VCaP (cell line): ENCODE data around the gene WBP1.

Experiments
- H3K27ac ChIP-seq: fragments of 450-650 bp; 2 replicates; pipeline ENCODE4 v1.5.1; 2017
- CTCF ChIP-seq: fragments of 450-650 bp; conservative IDR thresholded peaks from 2 replicates; pipeline ENCODE4 v1.5.1; 2017; ENCODE audit warnings: mild to moderate bottlenecking, moderate library complexity

WBP1 gene

GRCh38 chr2:74458132-74458937 is at the start of gene WBP1:
TSS of gene WBP1 (plus strand) at chr2:74458438. CDS start at chr2:74458603, 165 bp downstream.
- H3K27ac ChIP-seq: peak within 1 kb of the TSS; percentile 96
- TF ChIP-seq CTCF: no peak

GRCh38 chr2:74413001-74413698 is 45.1 kb upstream of the WBP1 start:
- no peak overlapping the region for H3K27ac ChIP-seq
- no peak for TF ChIP-seq CTCF

GRCh38 chr2:74414441-74414840 is 43.8 kb upstream of the WBP1 start:
- TF ChIP-seq CTCF: no peak
- H3K27ac ChIP-seq: no peak overlapping the region

- H3K27ac ChIP-seq: no peak overlapping the region
These were observed 43.1 kb upstream of the WBP1 start for GRCh38 chr2:74414881-74415761.

GRCh38 chr2:74415762-74416395 is 42.4 kb upstream of the WBP1 start:
- no peak for TF ChIP-seq CTCF
- H3K27ac ChIP-seq: no peak overlapping the region

More at GRCh38 chr2:74414881-74415761, 43.1 kb upstream of the WBP1 start:
- TF ChIP-seq CTCF: no peak

GRCh38 chr2:74416778-74417177 is 41.5 kb upstream of the WBP1 start:
- no peak for TF ChIP-seq CTCF
- no peak overlapping the region for H3K27ac ChIP-seq
